ENCODE measurements around the gene VPS45. TPM values are rescaled to one million over a fixed set of nuclear protein-coding genes. Genes with fewer than 3 reads are reported as not detected.
"Not testable (repeated sequence)": the region's sequence is repeated elsewhere in the genome, so short reads cannot be mapped to it uniquely, and the experiment has no call there.

The VPS45 gene
- total RNA-seq, 1 donor from 2014 or later, result 18.9 TPM

GRCh38 chr1:150127868-150128267 is 60.3 kb downstream of the VPS45 start:
- no peak for DNase-seq (ENCODE audit: low read depth in 2 of 2)

- DNase-seq (ENCODE audit: low read depth in 2 of 2), result no peak
These were observed 64.8 kb downstream of the VPS45 start for GRCh38 chr1:150132372-150132771.

GRCh38 chr1:150134537-150134936 is 67.0 kb downstream of the VPS45 start:
- DNase-seq (ENCODE audit: low read depth in 2 of 2), result no peak

- not testable (repeated sequence) for DNase-seq (ENCODE audit: low read depth in 2 of 2)
These were observed 67.8 kb downstream of the VPS45 start for GRCh38 chr1:150135400-150135799.

- DNase-seq (ENCODE audit: low read depth in 2 of 2), result no peak
These were observed 70.5 kb downstream of the VPS45 start for GRCh38 chr1:150138044-150138443.

- DNase-seq (ENCODE audit: low read depth in 2 of 2), result peak in 1 of 2 donors; percentile 64
These were observed 73.9 kb downstream of the VPS45 start for GRCh38 chr1:150141452-150141851.

GRCh38 chr1:150142083-150142482 is 74.5 kb downstream of the VPS45 start:
- DNase-seq (ENCODE audit: low read depth in 2 of 2), result peak in 1 of 2 donors; percentile 81

GRCh38 chr1:150144606-150145005 is 77.0 kb downstream of the VPS45 start:
- peak in 1 of 2 donors; percentile 62 for DNase-seq (ENCODE audit: low read depth in 2 of 2)

- DNase-seq (ENCODE audit: low read depth in 2 of 2), result not testable (repeated sequence)
These were observed 78.4 kb downstream of the VPS45 start for GRCh38 chr1:150146016-150146415.

- DNase-seq (ENCODE audit: low read depth in 2 of 2), result no peak
These were observed 79.4 kb downstream of the VPS45 start for GRCh38 chr1:150146849-150147542.

- no peak for DNase-seq (ENCODE audit: low read depth in 2 of 2)
These were observed 81.3 kb downstream of the VPS45 start for GRCh38 chr1:150148837-150149270.

- DNase-seq (ENCODE audit: low read depth in 2 of 2), result peak; percentile 45 to 93
These were observed 81.9 kb downstream of the VPS45 start, which contains the start of gene PLEKHO1 for GRCh38 chr1:150149271-150150132. TSS of gene PLEKHO1 (plus strand) at chr1:150149916. CDS start at chr1:150150258, 342 bp downstream.

GRCh38 chr1:150150133-150151021 is 82.8 kb downstream of the VPS45 start:
- DNase-seq (ENCODE audit: low read depth in 2 of 2), result peak in 1 of 2 donors; percentile 28

GRCh38 chr1:150151291-150152181 is 84.0 kb downstream of the VPS45 start:
- peak in 1 of 2 donors; percentile 63 for DNase-seq (ENCODE audit: low read depth in 2 of 2)

GRCh38 chr1:150152182-150152536 is 84.6 kb downstream of the VPS45 start:
- peak in 1 of 2 donors; percentile 23 for DNase-seq (ENCODE audit: low read depth in 2 of 2)

- peak; percentile 83 to 91 for DNase-seq (ENCODE audit: low read depth in 2 of 2)
These were observed 85.3 kb downstream of the VPS45 start for GRCh38 chr1:150152772-150153456.

GRCh38 chr1:150154143-150154542 is 86.6 kb downstream of the VPS45 start:
- no peak for DNase-seq (ENCODE audit: low read depth in 2 of 2)

- DNase-seq (ENCODE audit: low read depth in 2 of 2), result no peak
These were observed 88.0 kb downstream of the VPS45 start for GRCh38 chr1:150155413-150156071.

GRCh38 chr1:150156868-150157603 is 89.5 kb downstream of the VPS45 start:
- DNase-seq (ENCODE audit: low read depth in 2 of 2), result no peak

Measured in dermis microvascular lymphatic vessel endothelial cell (primary cell).